IPS-NIHi11 (cell line): ENCODE measurements around the gene MBD5.

ENCODE experiments used
- DNase-seq: peaks from one replicate; pipeline ENCODE4 v3.0.0; 2012; ENCODE audit warnings: mixed read lengths, low spot score

The MBD5 gene

GRCh38 chr2:148221166-148221565 lies 200.3 kb downstream of the MBD5 start:
- no peak for DNase-seq

DNA sequence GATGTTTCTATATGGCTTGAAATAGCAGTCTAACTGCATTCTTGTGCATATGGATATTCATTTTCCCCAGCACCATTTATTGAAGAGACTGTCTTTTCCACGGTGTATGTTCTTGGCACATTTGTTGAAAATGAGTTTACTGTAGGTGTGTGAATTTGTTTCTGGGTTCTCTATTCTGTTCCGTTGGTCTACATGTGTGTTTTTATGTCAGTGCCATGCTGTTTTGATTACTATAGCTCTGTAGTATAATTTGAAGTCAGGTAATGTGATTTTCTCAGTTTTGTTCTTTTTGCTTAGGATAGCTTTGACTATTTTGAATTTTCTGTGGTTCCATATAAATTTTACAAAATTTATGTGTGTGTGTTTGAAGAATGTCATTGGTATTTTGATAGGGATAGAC lies 201.0 kb downstream of the MBD5 start:
- DNase-seq = no peak

DNA sequence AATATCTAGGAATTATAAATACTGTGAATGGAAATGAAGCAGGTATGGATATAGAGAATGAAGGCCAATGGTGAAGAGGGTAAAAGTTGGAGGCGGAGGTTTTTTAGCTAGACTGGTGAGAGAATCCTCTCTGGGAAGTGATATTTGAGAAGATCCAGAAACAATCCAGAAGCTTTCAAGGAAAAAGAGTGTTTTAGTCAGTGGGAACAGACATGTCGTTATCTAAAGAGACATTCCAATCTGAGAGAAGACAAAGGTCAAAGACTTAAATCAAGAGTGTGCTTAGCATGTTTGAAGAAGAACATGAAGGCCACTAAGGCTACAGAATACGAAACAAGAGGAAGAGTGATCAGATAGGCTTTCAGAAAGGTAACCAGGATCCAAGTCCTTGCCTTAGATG lies 211.0 kb downstream of the MBD5 start:
- DNase-seq = no peak

GRCh38 chr2:148234143-148234542 lies 213.3 kb downstream of the MBD5 start:
- DNase-seq = no peak

GRCh38 chr2:148237911-148238310 lies 217.0 kb downstream of the MBD5 start:
- DNase-seq = no peak

DNA sequence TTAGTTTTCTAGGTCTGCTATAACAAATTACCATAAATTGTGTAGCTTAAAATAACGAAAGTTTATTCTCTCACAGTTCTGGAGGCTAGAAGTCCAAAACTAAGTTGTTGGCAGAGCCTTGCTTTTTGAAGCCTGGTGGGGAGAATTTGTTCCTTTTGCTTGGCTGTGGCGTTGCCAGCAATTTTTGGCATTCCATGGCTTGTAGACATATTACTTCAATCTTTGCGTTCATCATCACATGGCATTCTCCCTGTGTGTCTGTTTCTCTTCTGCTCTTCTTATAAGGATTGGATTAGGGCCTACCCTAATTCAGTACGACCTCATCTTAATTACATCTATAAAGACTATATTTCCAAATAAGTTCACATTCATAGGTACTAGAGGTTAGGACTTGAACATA lies 217.7 kb downstream of the MBD5 start:
- DNase-seq = no peak

- no peak for DNase-seq
Measured at GRCh38 chr2:148240838-148241237, 219.9 kb downstream of the MBD5 start.

- no peak for DNase-seq
Measured at GRCh38 chr2:148244593-148245292, 223.9 kb downstream of the MBD5 start.

DNA sequence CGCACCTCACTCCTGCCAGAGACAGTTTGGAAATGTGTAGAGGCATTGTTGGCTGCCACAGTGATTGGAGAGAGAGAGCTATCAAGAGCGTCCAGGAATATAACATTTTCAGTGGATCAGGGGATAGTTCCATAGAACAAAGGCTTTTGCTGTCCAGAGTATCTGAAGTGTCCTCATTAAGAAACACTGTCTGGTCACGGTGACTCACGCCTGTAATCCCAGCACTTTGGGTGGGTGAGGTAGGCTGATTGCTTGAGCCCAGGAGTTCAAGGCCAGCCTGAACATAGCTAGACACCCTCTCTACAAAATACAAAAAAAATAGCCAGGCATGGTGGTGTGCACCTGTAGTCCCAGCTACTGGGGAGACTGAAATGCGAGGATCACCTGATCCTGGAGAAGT lies 231.1 kb downstream of the MBD5 start:
- DNase-seq = no peak

- no peak for DNase-seq
Measured at GRCh38 chr2:148252646-148253045, 231.8 kb downstream of the MBD5 start.

GRCh38 chr2:148253685-148254084 lies 232.8 kb downstream of the MBD5 start:
- no peak for DNase-seq

- no peak for DNase-seq
Measured at GRCh38 chr2:148255929-148256328, 235.0 kb downstream of the MBD5 start.

GRCh38 chr2:148257276-148257675 lies 236.4 kb downstream of the MBD5 start:
- DNase-seq = no peak

- no peak for DNase-seq
Measured at GRCh38 chr2:148258124-148258523, 237.2 kb downstream of the MBD5 start.

GRCh38 chr2:148259674-148260073 lies 238.8 kb downstream of the MBD5 start:
- no peak for DNase-seq

GRCh38 chr2:148263890-148264289 lies 243.0 kb downstream of the MBD5 start:
- no peak for DNase-seq

- DNase-seq = no peak
Measured at GRCh38 chr2:148273158-148273691, 252.3 kb downstream of the MBD5 start.

GRCh38 chr2:148279216-148279615 lies 258.3 kb downstream of the MBD5 start:
- DNase-seq = no peak

DNA sequence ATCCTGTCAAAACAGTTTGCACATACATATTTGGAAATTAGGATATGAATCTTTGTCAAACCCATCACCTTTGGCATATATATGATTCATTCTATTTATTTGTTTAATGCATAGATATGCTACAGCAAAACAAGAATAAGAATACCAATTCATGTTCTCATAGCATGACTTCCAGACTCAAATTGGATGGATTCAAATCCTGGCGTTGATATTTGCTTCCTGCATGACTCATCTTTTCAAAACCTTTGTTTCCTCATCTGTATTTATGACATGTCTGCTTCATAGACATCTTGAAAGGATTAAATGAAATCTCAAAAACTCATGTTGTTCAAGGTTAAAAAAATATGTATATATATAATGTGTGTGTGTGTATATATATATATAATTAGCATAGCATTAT lies 261.3 kb downstream of the MBD5 start:
- DNase-seq = no peak

DNA sequence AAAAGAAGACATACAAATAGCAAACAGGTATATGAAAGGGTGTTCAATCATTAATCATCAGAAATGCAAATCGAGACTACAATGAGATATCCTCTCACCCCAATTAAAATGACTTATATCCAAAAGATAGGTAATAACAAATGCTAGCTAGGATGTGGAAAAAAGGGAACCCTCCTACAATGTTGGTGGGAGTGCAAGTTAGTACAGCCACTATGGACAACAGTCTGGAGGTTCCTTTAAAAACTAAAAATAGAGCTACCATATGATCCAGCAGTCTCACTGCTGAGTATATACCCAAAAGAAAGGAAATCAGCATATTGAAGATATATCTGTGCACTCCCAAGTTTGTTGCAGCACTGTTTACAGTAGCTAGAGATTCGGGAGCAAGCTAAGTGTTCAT lies 271.5 kb downstream of the MBD5 start:
- no peak for DNase-seq

DNA sequence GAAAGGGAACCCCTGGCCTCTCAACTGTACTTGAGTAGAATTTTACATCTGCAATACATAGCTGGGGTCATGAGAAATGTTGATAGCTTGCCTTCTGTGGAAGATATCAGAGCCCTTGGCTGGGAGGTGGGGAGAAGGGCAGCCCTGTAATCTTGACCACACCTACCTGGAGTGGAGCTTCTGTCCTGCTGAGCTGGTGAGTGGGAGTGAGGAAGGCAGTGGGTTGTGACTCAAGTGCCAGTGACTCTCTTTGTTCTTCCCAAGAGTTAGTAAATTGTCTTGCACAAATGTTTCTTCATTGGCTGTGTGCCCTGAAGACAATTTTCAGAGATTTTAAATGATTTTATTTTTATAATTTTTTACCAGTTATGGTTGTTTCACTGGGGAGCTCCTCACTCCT lies 277.3 kb downstream of the MBD5 start:
- DNase-seq = peak; percentile 5

DNA sequence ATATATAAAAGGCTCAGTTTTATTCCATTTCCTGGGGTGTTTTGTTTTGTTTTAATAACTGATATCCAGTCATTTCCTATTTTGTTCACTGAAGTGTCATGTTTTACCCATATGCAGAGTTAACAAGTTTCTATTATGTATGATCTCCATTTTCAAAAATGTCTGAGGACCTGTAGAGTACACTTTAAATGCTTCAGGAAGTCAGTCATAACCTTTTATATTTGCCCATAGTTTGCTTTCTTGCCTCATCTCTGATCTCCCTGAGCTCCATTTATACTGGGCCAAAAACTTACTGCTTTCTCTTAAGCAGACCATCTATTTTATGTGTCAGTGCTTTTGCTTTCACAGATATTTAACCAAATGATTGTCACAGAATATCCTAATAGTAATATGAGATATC lies 278.7 kb downstream of the MBD5 start:
- DNase-seq = no peak

GRCh38 chr2:148300544-148300943 lies 279.7 kb downstream of the MBD5 start:
- DNase-seq = no peak

DNA sequence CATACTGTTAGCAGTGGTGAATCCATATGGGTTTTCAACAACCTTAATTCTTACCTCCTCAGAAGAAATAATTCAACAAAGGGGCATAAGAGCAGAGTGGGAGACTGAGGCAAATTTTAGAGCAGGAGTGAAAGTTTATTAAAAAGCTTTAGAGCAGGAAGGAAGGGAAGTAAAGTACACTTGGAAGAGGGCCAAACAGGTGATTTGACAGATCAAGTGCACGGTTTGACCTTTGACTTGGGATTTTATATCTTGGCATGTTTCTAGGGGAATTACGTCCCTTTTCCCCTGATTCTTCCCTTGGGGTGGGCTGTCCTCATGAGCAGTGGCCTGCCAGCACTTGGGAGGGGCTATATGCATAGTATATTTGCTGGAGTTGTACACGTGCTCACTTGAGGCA lies 280.5 kb downstream of the MBD5 start:
- DNase-seq = no peak
